Skin of body (tissue), 2 donors: ENCODE measurements around the gene RPRD1B. TPM values are rescaled to one million over a fixed set of nuclear protein-coding genes. Genes with fewer than 3 reads are reported as not detected.
A peak's percentile ranks its signal among the peaks of the same experiment; 100 is the strongest.
"Not testable (repeated sequence)": the region's sequence is repeated elsewhere in the genome, so short reads cannot be mapped to it uniquely, and the experiment has no call there.

ENCODE experiments used
- DNase-seq: peaks from one replicate; lab custom pipeline; 2025; lab: John Stamatoyannopoulos, UW
- total RNA-seq: library from RNA; depleted of rRNA; stranded (reverse); fragments of >200 nt; gene quantifications from one replicate; pipeline ENCODE4 v1.2.3, GENCODE V29; 2014

The RPRD1B gene
- total RNA-seq, 1 donor from 2014 or later, result 40.2 TPM

- DNase-seq, result peak; percentile 81
Measured at GRCh38 chr20:38073307-38074071, 39.9 kb downstream of the RPRD1B start.

GRCh38 chr20:38075161-38075998 is 41.8 kb downstream of the RPRD1B start:
- DNase-seq, result no peak

GRCh38 chr20:38076548-38076947 is 43.0 kb downstream of the RPRD1B start:
- DNase-seq, result no peak

GRCh38 chr20:38078084-38078483 is 44.5 kb downstream of the RPRD1B start:
- no peak for DNase-seq

- no peak for DNase-seq
Measured at GRCh38 chr20:38079353-38079752, 45.8 kb downstream of the RPRD1B start.

- DNase-seq, result no peak
Measured at GRCh38 chr20:38081575-38081974, 48.0 kb downstream of the RPRD1B start.

- no peak for DNase-seq
Measured at GRCh38 chr20:38082894-38083293, 49.3 kb downstream of the RPRD1B start.

- DNase-seq, result no peak
Measured at GRCh38 chr20:38083338-38084048, 49.9 kb downstream of the RPRD1B start.

- no peak for DNase-seq
Measured at GRCh38 chr20:38084425-38084951, 50.9 kb downstream of the RPRD1B start.

- no peak for DNase-seq
Measured at GRCh38 chr20:38085026-38085425, 51.5 kb downstream of the RPRD1B start.

GRCh38 chr20:38089500-38089899 is 56.0 kb downstream of the RPRD1B start:
- DNase-seq, result no peak

- no peak for DNase-seq
Measured at GRCh38 chr20:38090061-38090460, 56.5 kb downstream of the RPRD1B start.

- DNase-seq, result no peak
Measured at GRCh38 chr20:38091441-38092216, 58.1 kb downstream of the RPRD1B start.

GRCh38 chr20:38092260-38092857 is 58.8 kb downstream of the RPRD1B start:
- DNase-seq, result no peak

GRCh38 chr20:38092915-38093314 is 59.4 kb downstream of the RPRD1B start:
- no peak for DNase-seq

- DNase-seq, result no peak
Measured at GRCh38 chr20:38093641-38094077, 60.1 kb downstream of the RPRD1B start.

GRCh38 chr20:38094373-38094891 is 60.9 kb downstream of the RPRD1B start:
- peak; percentile 11 for DNase-seq

- DNase-seq, result no peak
Measured at GRCh38 chr20:38095017-38095686, 61.6 kb downstream of the RPRD1B start.

- no peak for DNase-seq
Measured at GRCh38 chr20:38098952-38099351, 65.4 kb downstream of the RPRD1B start.

GRCh38 chr20:38102206-38102605 is 68.7 kb downstream of the RPRD1B start:
- not testable (repeated sequence) for DNase-seq
